Esophagus squamous epithelium (tissue), 4 donors: ENCODE measurements around the gene PLCH2.

ENCODE experiments used
- POLR2A ChIP-seq, 4 donors: fragments of 450-650 bp; IDR thresholded peaks; one replicate each; pipeline ENCODE4 v1.6.1; 2017; ENCODE audit warnings: antibody characterized with exemption in 4 of 4, mild to moderate bottlenecking in 4 of 4, moderate library complexity in 3 of 4
- TF ChIP-seq, protein P1 (sequence below), 6 experiments: fragments of 450-650 bp in 4 of 6; fragments of 200-600 bp in 2 of 6; sonication (generic) in 2 of 6; IDR thresholded peaks; one replicate each; pipeline ENCODE4 v1.5.1; 2016 to 2019; ENCODE audit warnings: antibody characterized with exemption in 6 of 6, mild to moderate bottlenecking in 4 of 6, moderate library complexity in 4 of 6

DNA sequence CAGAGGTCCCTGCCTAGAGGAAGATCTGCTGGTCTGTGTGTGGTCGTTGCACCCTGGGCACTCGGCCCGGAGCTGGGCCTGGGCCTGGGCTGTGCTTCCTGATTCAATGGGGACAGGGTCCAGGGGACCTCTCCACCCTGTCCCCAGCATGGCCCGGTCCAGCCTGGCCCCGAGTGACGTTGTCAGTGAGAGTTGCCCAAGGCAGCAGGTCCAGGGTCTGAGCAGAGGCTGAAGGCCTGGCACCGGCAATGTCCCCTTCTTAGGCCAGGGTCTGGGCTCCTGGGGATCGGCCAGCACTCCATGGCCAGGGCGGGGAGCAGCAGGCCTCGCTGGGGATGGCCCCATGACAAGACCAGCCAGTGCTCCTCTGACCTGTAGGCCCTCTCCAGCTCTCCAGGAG, 48.1 kb upstream of the PLCH2 start:
- TF ChIP-seq, protein P1, sequence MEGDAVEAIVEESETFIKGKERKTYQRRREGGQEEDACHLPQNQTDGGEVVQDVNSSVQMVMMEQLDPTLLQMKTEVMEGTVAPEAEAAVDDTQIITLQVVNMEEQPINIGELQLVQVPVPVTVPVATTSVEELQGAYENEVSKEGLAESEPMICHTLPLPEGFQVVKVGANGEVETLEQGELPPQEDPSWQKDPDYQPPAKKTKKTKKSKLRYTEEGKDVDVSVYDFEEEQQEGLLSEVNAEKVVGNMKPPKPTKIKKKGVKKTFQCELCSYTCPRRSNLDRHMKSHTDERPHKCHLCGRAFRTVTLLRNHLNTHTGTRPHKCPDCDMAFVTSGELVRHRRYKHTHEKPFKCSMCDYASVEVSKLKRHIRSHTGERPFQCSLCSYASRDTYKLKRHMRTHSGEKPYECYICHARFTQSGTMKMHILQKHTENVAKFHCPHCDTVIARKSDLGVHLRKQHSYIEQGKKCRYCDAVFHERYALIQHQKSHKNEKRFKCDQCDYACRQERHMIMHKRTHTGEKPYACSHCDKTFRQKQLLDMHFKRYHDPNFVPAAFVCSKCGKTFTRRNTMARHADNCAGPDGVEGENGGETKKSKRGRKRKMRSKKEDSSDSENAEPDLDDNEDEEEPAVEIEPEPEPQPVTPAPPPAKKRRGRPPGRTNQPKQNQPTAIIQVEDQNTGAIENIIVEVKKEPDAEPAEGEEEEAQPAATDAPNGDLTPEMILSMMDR (IDR thresholded peaks at IDR 0.05), result no peak
- TF ChIP-seq POLR2A (IDR thresholded peaks at IDR 0.05), result no peak
